Left colon (tissue), 2 donors: Measurements from ENCODE around the gene CEP112. TPM values are rescaled to one million over a fixed set of nuclear protein-coding genes. Genes with fewer than 3 reads are reported as not detected.
"Not testable (repeated sequence)": the region's sequence is repeated elsewhere in the genome, so short reads cannot be mapped to it uniquely, and the experiment has no call there.

Experiments
- ATAC-seq: fragments of 200-7000 bp; cut with Tn5 transposase; one replicate; pipeline ENCODE4 v1.9.1; 2020; ENCODE audit warnings: mild to moderate bottlenecking, moderate library complexity
- DNase-seq, 2 donors: peaks; one replicate each; pipeline ENCODE4 v3.0.0-alpha.2; 2020
- intact Hi-C, 2 donors: fragments of 100-400 bp; cut with DNase I in 1 of 2; cut with micrococcal nuclease in 1 of 2; formaldehyde crosslinking; loops; one replicate each; pipeline versions ENCODE4 v1.11.2 to v1.14.0; 2022; cut with DNase I, micrococcal nuclease
- total RNA-seq, 2 donors: library from RNA; stranded (reverse); fragmentation: NEBNext Ultra II Directional; extraction: Animal tissue kit (Norgen Biotek cat#: 25700); gene quantifications; one replicate each; pipeline ENCODE4 v1.2.1, GENCODE V29; 2021
- donor health status: DM: no; HTN: no; CAD: no.
- donor health status: DM: yes; HTN: yes; CAD: no.

CEP112 gene
- total RNA-seq, 2 donors from 2014 or later: 4.5 to 8.1 TPM

DNA sequence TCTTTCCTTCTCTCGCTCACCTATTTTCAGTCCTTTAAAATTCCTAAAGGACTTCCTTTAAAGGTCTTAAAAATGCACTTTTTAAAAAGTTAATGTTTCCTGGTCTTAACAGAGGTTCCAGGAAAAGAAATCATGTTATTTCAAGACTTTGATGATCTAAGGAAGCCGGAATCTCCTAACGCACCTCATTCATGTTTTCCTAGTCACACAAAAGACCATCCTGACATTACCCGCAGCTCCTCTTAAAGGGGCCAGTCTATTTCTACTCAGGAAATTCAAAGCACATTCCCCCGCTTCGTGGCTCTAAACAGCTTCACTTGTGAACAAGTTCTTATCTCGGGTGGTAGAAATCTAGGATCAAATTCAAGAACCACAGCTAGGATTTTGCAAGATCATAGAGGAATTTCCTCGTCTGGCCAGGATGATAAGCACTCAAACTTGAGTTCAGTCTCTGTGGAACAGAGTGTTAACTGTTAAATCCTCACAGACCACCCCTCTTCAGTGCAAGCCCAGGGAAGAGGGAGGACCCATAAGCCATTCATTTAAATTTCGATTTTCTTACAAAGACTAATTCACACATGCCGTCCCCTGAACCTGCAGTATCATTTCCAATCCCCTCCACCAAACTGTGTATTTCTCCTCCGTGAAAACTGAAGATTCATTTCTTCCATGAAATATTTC lies 493.4 kb downstream of the CEP112 start:
- no peak for DNase-seq
- intact Hi-C loops: no loop called here
- ATAC-seq: peak; percentile 25

DNA sequence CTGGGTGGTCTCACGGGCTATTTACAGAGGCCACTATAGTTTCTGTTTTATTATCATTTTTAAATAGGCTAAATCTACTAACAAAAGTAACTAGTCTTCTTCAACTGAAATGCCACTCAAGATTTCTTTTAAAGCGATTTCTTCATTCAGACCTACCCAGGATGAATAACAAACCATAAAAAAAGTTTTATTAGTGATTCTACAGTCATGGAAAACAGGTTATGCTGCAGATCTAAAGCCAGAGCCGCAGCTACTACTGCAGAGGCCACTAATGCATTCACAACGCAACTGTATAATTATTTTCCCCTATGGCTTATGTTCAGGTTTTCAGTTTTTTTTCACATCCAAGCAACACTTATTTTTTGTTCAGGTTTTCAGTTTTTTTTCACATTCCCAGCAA lies 494.3 kb downstream of the CEP112 start:
- ATAC-seq (peak; percentile 99), DNase-seq (peak; percentile 47 to 51)
- intact Hi-C loops: no loop called here

DNA sequence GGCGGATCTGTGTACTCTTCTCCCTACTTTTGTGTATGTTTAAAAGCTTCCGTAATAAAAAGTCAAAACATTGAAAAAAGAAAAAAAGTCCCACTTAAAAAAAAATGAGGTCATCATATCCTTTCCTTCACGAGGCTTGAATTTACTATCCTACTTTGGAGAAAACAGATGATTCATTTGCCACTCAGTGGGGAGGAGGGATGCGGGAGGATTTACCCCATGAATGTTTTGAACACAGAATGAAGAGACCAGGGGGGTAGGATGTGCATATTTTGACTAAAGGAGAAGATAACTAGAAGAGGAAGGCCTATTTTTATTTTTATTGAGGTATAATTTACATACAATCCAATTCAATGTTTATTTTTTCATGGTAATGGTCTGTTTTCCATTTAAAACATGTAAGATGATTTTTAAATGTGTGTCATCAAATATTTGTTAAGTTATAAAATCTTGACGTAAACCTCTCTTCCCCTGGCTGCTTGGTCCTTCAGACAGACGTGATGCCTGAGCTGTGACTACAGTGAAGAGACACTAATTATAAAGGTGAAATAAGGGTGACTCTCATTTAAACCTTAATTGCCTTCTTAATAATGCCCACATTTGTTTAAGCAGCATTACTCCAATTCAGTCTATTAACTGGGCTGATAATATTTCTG lies 495.1 kb downstream of the CEP112 start:
- DNase-seq (no peak), ATAC-seq (no peak)
- intact Hi-C loops: no loop called here

DNA sequence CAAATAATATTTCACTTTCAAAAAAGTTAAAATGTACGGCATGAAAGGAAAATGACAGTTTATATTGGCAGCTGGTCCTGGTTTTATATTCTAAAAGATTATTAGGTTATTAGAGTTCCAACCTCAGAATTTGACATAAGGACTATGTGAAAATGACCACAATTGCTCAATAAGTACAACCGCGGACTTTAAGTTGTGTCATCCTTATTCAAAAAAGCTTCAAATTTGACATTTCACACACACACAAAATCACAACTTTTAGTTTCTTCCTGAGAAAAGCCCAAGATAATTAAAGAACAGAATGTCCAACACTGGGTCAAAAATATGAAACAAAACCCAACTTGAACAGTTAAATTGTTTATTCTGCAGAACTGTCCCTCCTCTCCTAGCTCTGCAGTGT lies 497.3 kb downstream of the CEP112 start:
- ATAC-seq (no peak), DNase-seq (no peak)
- intact Hi-C loops: no loop called here

DNA sequence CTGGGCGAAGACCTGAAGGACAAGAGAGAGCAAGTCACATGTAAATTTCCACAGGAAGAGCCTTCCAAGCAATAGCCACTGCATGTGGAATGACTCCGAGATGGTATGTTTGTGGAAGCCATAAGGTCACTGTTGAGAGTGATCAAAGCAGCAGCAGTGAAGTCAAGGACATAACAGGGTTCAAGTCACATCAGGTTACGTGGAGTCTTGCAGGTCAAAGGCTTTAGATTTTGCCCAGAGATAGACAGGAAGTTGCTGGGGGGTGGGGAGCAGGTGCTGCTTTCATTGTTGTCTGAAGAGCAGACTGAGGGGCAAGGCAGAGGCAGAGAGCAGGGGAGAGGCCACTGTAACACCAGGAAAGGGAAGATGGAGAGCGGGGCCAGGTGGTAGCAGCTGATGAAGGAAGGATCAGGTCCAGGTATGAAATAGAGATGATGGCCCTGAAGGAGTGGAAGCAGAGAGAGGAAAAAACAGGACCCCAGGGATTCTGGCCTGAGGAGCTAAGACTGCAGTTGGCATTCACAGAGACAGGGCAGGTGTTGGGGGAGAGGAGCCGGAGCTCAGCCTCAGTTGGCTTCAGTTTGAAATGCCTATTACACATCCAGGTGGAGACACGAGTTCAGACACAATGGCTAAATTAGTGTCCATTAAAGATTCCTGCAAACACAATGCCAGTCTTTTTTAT lies 501.2 kb downstream of the CEP112 start:
- DNase-seq (no peak), ATAC-seq (no peak)
- intact Hi-C loops: no loop called here

DNA sequence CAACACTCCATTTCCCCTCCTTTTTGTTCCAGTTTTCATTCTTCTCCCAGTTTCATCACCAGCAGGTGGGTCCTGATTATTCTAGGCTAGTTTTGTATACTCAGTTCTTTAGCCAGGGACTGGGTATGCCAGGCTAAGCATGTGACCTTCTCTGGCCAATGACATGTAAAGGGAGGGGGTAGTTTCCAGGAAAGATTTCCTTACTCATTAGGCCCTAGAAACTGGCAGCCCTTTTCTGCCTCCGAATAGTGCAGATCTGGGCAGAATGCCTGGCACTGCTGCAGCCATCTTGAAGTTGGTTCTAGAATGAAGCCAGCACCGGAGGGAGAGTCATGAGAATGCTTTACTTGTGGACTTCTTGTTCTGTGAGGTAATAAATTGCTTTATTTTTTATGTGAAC lies 503.6 kb downstream of the CEP112 start:
- DNase-seq (no peak), ATAC-seq (no peak)
- intact Hi-C loops: no loop called here

DNA sequence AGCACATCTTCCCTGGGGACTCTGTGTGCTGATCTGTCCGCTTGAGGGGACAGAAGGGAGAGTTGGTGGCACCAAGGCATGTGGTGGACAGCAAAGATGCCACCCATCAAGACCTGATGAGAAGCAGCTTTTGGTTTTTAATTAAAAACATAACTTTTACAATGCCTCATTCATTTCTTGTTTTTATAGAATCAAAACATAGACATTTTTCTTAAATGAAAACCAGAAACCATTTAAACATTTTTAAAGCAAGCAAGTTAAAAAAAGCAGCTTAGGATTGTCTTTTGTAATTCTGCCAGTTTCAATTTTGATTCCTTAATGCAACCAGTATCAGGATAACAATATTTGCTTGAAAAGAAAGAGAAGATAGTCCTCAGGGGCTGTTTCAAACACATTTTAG lies 506.8 kb downstream of the CEP112 start:
- ATAC-seq (no peak), DNase-seq (no peak)
- intact Hi-C loops: no loop called here

DNA sequence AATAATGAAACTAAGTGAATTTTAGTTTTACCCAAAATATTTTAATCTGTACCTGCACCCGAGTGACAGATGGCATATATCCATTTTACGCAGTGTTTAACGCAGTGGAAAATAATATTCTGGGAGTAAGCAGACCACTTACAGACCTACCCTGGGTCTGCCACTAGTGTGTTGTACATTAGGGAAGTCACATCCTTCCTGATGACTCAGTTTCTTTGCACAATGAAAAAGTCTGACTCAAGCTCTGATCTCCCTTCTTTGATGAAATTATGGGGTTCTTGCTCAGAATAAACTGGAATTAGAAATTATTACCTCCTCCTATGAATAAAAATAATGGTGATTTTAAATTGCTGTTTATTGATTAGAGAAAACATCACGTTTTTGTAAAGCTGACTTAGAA lies 507.3 kb downstream of the CEP112 start:
- intact Hi-C loops: no loop called here
- ATAC-seq (no peak), DNase-seq (no peak)

DNA sequence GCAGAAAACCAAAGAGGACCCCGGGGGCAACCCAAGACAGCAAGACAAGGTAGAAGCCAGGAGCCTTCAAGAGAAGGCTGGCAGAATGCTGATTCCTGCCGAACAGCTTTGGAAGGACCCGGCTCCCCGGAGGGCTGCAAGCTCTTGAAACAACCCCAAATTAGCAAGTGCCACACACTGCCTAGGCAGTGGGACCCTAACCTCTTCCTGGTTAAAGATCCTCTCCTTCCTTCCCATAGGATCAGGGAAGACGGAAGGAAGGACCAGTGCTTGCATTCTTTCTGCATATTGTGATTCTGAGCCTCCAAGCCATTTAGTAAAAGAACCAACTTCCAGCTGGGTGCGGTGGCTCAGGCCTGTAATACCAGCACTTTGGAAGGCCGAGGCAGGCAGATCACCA lies 508.5 kb downstream of the CEP112 start:
- ATAC-seq: no peak
- intact Hi-C loops: no loop called here

DNA sequence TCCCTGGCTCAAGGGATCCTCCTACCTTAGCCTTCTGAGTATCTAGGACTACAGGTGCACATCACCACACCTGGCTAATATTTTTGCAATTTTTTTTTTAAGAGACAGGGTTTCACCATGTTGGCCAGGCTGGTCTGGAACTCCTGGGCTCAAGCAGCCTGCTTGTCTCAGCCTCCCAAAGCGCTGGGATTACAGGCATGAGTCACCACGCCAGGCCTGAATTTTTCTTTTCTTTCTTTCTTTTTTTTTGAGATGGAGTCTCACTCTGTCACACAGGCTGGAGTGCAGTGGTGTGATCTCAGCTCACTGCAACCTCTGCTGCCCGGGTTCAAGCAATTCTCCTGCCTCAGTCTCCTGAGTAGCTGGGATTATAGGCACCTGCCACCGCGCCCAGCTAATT lies 510.2 kb downstream of the CEP112 start:
- DNase-seq, intact Hi-C loops, ATAC-seq: not testable (repeated sequence)

More for the DNA sequence above, 508.5 kb downstream of the CEP112 start:
- no peak for DNase-seq

DNA sequence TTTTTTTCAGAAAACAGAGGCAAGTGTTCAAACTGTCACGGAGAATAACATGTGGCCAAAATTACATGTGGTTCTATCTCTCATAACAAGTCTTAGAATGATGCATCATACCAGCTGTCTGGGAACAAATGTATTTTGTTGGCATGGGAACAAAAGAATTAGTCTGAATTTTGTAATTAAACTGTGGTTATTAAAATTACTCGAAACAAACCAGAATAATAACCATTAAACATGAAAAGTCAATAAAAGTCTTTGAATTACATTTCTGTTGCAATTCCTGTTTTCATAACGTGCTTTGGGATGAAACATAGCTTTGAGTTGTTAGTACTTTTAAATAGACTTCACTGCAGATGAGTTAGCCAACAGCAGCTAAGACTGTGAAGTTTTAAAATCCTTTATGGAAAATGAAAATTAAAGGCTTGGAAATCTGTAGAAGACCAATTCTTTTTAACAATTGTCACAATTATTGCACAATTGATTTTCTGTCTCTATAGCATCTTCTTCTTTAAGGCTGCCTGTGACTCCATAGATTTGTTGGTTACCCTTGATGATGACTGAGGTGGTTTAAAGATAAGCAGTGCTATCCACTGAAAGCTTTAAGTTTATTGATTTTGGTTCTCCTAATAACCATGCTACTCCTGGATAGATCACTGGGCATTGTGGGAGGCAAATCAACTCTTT lies 512.6 kb downstream of the CEP112 start:
- DNase-seq (no peak), ATAC-seq (no peak)
- intact Hi-C loops: no loop called here

DNA sequence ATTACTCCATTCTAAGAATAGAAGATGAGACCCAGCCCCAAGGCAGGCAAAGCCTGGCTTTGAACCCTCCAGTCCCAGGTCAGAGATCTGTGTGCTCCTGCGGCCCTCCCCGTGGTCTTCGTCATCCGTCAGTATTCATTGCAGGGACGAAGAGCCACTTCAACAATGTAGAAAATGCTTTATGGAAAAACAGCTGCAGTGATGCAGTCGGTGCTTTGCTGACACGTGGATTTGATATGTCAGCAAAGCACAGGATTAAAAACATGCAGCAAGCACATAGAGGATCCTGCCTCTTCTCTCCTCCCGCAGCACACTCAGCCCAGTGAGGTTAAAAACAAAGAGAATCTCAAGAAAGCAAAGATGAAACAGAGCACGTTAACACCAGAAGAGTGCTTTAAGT lies 513.4 kb downstream of the CEP112 start:
- intact Hi-C loops: no loop called here
- DNase-seq (no peak), ATAC-seq (no peak)

DNA sequence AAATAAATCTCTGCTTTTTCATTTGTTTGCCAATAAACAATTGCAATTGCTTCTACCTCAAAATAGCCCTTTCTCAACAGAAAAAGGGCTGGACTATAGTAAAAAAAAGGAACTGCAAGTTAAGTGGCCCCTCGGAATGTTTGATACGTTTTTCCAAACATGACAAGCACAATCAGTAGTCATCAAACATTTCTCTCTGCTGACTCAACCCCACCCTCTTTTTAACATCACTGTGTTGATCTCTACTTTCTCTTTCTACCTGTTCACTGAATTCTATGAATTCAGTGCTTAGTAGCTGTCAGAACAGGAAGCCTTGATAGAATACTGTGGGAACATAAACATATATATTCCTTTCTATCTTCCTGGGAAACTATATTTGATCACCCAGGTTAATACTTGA lies 514.0 kb downstream of the CEP112 start:
- no peak for DNase-seq
- intact Hi-C loops: no loop called here
- ATAC-seq: no peak

DNA sequence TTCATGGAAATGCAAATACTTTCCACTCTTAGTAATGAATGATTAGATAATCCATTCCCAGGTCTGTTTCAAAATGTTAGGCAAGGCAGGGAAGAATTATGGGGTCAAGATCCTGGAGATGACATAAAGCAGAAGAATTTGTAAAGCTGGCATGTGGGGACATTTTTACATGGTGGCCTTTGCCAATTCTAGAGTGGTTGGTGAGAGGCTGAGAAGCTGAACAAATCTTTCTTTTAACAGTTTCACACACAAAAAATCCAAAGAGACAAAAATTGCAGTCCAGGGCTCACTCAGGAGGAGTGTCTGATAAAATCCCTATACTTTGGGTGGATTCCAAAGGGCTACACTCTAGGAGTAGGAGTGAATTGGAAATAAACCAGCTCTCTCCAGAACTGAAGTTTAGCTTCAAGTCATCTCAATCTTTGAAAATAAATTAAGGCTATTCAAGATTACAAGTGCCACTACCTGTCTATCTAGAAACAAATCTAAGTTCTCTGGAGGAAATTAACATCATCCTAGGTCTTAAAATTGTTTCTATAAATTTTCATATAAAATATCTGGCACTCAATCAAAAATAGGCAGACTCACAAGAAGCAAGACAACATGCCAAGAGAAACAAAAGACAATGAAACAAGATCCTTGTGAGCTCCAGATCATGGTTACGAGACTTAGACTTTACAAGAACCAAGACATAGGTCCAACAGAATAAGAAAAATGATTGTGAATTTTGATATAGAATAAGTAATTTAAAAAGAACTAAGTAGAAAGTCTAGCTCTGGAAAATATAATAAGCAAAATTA lies 517.5 kb downstream of the CEP112 start:
- intact Hi-C loops: no loop called here
- ATAC-seq (no peak), DNase-seq (no peak)

DNA sequence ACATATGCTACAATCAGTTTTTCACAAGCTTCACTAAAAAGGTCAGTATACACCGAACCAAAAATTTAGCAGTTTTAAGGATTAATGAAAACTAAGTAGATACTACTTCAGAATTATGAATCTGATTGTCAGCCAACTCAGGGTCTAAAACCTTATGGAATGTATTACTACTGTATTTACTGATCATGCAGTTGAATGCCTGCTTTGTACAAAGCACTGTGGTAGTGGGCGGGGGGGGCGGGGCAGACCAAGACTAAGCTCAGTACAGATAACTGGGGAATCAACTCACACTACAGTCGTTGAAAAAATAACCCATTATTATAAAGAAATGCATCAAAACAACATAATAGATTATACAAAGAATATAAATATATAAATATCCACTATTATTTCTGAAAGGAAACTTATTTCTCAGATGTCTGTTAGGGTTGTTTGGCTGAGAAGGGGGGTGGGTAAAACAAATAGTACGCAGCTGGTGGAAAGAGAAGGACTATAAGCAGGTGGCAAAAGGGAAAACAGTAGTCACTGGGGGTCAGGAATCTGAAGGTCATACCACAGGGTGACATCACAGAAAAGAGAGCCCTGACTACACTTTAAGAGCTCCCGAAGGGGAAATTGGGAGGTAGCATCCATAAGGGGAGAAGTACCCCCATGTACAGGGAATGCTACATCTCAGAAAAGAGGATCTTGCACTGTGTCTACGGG lies 521.1 kb downstream of the CEP112 start:
- ATAC-seq (no peak), DNase-seq (no peak)
- intact Hi-C loops: no loop called here

DNA sequence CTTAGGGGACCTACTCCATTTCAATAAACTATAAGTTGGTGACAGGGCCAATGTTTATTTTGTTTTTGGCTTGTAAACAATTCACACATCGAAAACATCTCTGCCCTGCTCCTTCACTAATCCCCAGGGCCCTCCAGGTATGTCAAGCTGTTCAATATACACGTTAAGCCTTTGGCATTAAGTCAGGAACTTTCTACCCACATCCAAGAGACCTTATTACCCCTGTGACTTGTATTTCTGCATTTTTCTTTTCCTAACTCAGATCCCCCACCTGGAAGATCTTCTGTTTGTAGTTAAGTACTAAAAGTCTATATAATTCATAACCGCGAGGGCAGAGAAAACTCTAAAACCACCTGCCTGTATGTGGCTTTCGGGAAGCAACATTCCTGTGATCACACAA lies 523.7 kb downstream of the CEP112 start:
- intact Hi-C loops: no loop called here
- no peak for ATAC-seq

DNA sequence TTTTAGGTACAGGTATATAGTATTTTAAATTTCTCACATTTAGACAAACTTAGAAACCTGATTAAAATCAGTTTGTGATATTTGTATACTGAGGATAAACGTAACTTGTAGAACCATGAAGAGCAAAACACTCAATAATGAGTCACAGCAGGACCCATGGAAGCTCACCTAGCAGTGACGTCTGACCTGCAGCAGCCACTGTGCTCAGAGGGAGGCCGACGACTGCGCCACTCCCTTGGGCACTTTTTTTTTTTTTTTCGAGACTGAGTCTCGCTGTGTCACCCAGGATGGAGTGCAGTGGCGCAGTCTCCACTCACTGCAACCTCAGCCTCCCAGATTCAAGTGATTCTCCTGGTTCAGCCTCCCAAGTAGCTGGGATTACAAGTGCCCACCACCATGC lies 524.3 kb downstream of the CEP112 start:
- intact Hi-C loops: no loop called here
- ATAC-seq (no peak), DNase-seq (no peak)

More for the DNA sequence above, 523.7 kb downstream of the CEP112 start:
- DNase-seq: no peak

DNA sequence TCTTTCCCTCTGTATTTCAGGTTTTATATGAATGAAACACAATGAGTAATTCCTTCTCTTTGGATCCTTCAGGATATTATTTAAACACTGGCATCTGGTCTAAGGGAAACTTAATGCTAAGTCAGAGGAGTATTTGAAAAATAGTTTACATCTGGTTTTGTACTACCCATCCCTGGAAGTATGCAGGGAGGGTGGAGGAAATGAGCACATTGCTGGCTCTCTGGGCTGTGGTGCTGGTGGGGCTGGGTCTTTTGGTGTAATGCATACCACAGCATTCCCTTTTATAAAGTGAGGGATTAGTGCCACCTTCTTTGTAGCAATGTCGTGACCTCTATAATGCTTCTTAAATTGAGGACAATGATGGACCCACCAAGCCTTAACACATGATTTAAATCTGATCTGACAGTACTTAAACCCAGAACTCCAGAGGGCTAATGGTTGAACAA lies 525.0 kb downstream of the CEP112 start:
- ATAC-seq (no peak), DNase-seq (no peak)
- intact Hi-C loops: no loop called here
